ENCODE results near the gene SPINK1. TPM values are rescaled to one million over a fixed set of nuclear protein-coding genes. Genes with fewer than 3 reads are reported as not detected.
"Not testable (repeated sequence)": the region's sequence is repeated elsewhere in the genome, so short reads cannot be mapped to it uniquely, and the experiment has no call there.

Gene SPINK1
- total and polyA plus RNA-seq, 4 donors: 4.0 to 20.2 (median 15.0) TPM

GRCh38 chr5:147803926-147804325, 27.5 kb downstream of the SPINK1 start:
- Histone ChIP-seq H3K27ac (ENCODE audit: low read depth in 1 of 2, low read length in 1 of 2) (no peak overlapping the region), H3K4me3 (no peak overlapping the region), H3K9me3 (ENCODE audit: control insufficient read depth in 4 of 4, insufficient read depth in 3 of 4, low read length in 3 of 4) (peaks cover 0 to 2% (median 0%) of the 10 kb centered on the region in 4 donors), H3K27me3 (ENCODE audit: control insufficient read depth in 3 of 3, insufficient read depth in 3 of 3, low read length in 2 of 3) (no peaks in the 10 kb centered on the region), H3K9ac (ENCODE audit: insufficient read depth in 1 of 2, low read length in 2 of 2) (no peak overlapping the region), H3K36me3 (ENCODE audit: control insufficient read depth in 4 of 4, insufficient read depth in 4 of 4, low read length in 4 of 4) (no peaks in the 10 kb centered on the region), H3K4me1 (ENCODE audit: control insufficient read depth in 5 of 5, insufficient read depth in 5 of 5, low read length in 5 of 5) (peaks cover 0 to 24% (median 10%) of the 10 kb centered on the region in 5 donors)
- no peak for ATAC-seq (ENCODE audit: insufficient read depth, low FRiP score)
- 0 to 53% methylated on average over 1 of the region's 1 CpG for WGBS, 2 donors
- DNase-seq: no peak
- TF ChIP-seq CTCF (IDR thresholded peaks at IDR 0.05; ENCODE audit: control extremely low read depth, extremely low read depth): no peak

GRCh38 chr5:147803161-147803560, 28.3 kb downstream of the SPINK1 start:
- not testable (repeated sequence) for H3K27ac ChIP-seq (ENCODE audit: low read depth in 1 of 2, low read length in 1 of 2); H3K9ac ChIP-seq (ENCODE audit: insufficient read depth in 1 of 2, low read length in 2 of 2); H3K36me3 ChIP-seq (ENCODE audit: control insufficient read depth in 4 of 4, insufficient read depth in 4 of 4, low read length in 4 of 4); ATAC-seq (ENCODE audit: insufficient read depth, low FRiP score); H3K9me3 ChIP-seq (ENCODE audit: control insufficient read depth in 4 of 4, insufficient read depth in 3 of 4, low read length in 3 of 4); H3K4me3 ChIP-seq; H3K27me3 ChIP-seq (ENCODE audit: control insufficient read depth in 3 of 3, insufficient read depth in 3 of 3, low read length in 2 of 3); DNase-seq
- peaks cover 0 to 24% (median 10%) of the 10 kb centered on the region in 5 donors for H3K4me1 ChIP-seq (ENCODE audit: control insufficient read depth in 5 of 5, insufficient read depth in 5 of 5, low read length in 5 of 5)
- WGBS, 2 donors: 36 to 58% methylated on average over 3 of the region's 3 CpGs

- Histone ChIP-seq H3K36me3 (ENCODE audit: control insufficient read depth in 4 of 4, insufficient read depth in 4 of 4, low read length in 4 of 4) (no peaks in the 10 kb centered on the region), H3K27me3 (ENCODE audit: control insufficient read depth in 3 of 3, insufficient read depth in 3 of 3, low read length in 2 of 3) (no peaks in the 10 kb centered on the region), H3K4me1 (ENCODE audit: control insufficient read depth in 5 of 5, insufficient read depth in 5 of 5, low read length in 5 of 5) (peaks cover 0 to 24% (median 10%) of the 10 kb centered on the region in 5 donors), H3K9ac (ENCODE audit: insufficient read depth in 1 of 2, low read length in 2 of 2) (no peak overlapping the region), H3K4me3 (no peak overlapping the region), H3K9me3 (ENCODE audit: control insufficient read depth in 4 of 4, insufficient read depth in 3 of 4, low read length in 3 of 4) (peaks cover 0 to 2% (median 0%) of the 10 kb centered on the region in 4 donors), H3K27ac (ENCODE audit: low read depth in 1 of 2, low read length in 1 of 2) (no peak overlapping the region)
- DNase-seq: no peak
- no peak for ATAC-seq (ENCODE audit: insufficient read depth, low FRiP score)
- TF ChIP-seq CTCF (IDR thresholded peaks at IDR 0.05; ENCODE audit: control extremely low read depth, extremely low read depth): no peak
- WGBS, 2 donors: 71 to 79% methylated on average over 1 of the region's 1 CpG
Measured at GRCh38 chr5:147801461-147801860, 30.0 kb downstream of the SPINK1 start.

GRCh38 chr5:147800491-147800890, 31.0 kb downstream of the SPINK1 start:
- 85 to 93% methylated on average over 3 of the region's 3 CpGs for WGBS, 2 donors
- H3K27me3 ChIP-seq (ENCODE audit: control insufficient read depth in 3 of 3, insufficient read depth in 3 of 3, low read length in 2 of 3): no peaks in the 10 kb centered on the region
- ATAC-seq (ENCODE audit: insufficient read depth, low FRiP score): no peak
- no peak overlapping the region for H3K27ac ChIP-seq (ENCODE audit: low read depth in 1 of 2, low read length in 1 of 2)
- H3K4me3 ChIP-seq: no peak overlapping the region
- H3K36me3 ChIP-seq (ENCODE audit: control insufficient read depth in 4 of 4, insufficient read depth in 4 of 4, low read length in 4 of 4): no peaks in the 10 kb centered on the region
- H3K9me3 ChIP-seq (ENCODE audit: control insufficient read depth in 4 of 4, insufficient read depth in 3 of 4, low read length in 3 of 4): peaks cover 0 to 2% (median 0%) of the 10 kb centered on the region in 4 donors
- TF ChIP-seq CTCF (IDR thresholded peaks at IDR 0.05; ENCODE audit: control extremely low read depth, extremely low read depth): no peak
- H3K9ac ChIP-seq (ENCODE audit: insufficient read depth in 1 of 2, low read length in 2 of 2): no peak overlapping the region
- DNase-seq: no peak
- H3K4me1 ChIP-seq (ENCODE audit: control insufficient read depth in 5 of 5, insufficient read depth in 5 of 5, low read length in 5 of 5): peaks cover 0 to 21% (median 9%) of the 10 kb centered on the region in 5 donors
